ENCODE measurements around the gene AARS2. TPM values are rescaled to one million over a fixed set of nuclear protein-coding genes. Genes with fewer than 3 reads are reported as not detected.

AARS2 gene
- total RNA-seq, 2 donors from 2014 or later: 6.0 to 8.8 TPM

DNA sequence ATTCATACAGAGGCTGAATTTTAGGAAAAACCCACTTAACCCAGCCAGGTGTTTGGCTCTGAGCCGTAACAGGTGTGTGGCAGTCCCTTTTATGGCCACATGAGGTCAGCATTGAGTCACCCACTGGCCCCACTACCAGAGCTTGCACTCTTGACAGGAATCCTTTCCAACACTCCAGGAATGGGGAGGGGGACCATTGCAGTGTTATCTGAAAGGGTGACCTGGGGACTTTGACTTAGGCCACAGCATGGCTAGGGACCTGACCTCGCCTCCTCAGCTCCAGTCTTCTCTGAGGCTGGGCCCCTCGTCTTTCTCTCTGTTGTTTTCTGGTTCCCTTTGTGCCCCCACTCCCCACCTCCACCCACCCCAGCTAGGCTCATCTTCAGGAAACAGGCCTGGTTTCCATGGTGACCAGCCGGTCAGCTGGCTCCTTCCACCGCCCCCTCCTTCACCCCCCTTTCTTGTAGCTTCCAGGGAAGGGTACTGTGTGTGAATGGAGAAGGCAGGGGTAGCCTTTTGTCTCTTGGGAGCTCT is 45.0 kb downstream of the AARS2 start:
- no peak overlapping the region for H3K4me3 ChIP-seq
- H3K9me3 ChIP-seq: no peaks in the 10 kb centered on the region
- H3K27ac ChIP-seq: no peak overlapping the region
- peaks cover 15 to 21% of the 10 kb centered on the region in 2 donors for H3K4me1 ChIP-seq (ENCODE audit: control insufficient read depth in 1 of 2, low read depth in 2 of 2)
- no peak for ATAC-seq (ENCODE audit: insufficient number of reproducible peaks, low FRiP score, low read depth)
- H3K27me3 ChIP-seq (replicated peaks; ENCODE audit: insufficient read depth): peaks cover 4% of the 10 kb centered on the region
- no peak for DNase-seq (ENCODE audit: low spot score)
- TF ChIP-seq, protein P1, sequence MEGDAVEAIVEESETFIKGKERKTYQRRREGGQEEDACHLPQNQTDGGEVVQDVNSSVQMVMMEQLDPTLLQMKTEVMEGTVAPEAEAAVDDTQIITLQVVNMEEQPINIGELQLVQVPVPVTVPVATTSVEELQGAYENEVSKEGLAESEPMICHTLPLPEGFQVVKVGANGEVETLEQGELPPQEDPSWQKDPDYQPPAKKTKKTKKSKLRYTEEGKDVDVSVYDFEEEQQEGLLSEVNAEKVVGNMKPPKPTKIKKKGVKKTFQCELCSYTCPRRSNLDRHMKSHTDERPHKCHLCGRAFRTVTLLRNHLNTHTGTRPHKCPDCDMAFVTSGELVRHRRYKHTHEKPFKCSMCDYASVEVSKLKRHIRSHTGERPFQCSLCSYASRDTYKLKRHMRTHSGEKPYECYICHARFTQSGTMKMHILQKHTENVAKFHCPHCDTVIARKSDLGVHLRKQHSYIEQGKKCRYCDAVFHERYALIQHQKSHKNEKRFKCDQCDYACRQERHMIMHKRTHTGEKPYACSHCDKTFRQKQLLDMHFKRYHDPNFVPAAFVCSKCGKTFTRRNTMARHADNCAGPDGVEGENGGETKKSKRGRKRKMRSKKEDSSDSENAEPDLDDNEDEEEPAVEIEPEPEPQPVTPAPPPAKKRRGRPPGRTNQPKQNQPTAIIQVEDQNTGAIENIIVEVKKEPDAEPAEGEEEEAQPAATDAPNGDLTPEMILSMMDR (IDR thresholded peaks at IDR 0.05): peak; percentile 90
- no peaks in the 10 kb centered on the region for H3K36me3 ChIP-seq

DNA sequence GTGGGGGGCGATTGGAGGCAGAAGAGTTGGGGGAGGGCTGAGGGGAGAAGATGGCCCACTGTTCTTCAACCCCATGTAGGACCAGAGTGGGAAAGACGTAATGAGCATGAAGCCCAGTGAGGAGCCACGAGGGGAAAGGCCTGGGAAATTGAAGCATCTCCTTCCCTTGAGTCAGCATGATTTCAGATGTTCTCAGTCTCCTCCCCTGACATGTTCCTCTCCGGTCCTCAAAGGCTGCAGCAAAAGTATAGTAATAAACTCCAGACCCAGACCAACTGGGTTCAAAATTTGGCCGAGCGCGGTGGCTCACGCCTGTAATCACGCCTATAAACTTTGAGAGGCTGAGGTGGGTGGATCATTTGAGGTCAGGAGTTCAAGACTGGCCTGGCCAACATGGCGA is 45.9 kb downstream of the AARS2 start:
- no peak for ATAC-seq (ENCODE audit: insufficient number of reproducible peaks, low FRiP score, low read depth)
- H3K27ac ChIP-seq: no peak overlapping the region
- H3K9me3 ChIP-seq: no peaks in the 10 kb centered on the region
- no peak for DNase-seq (ENCODE audit: low spot score)
- H3K36me3 ChIP-seq: no peaks in the 10 kb centered on the region
- peaks cover 25 to 30% of the 10 kb centered on the region in 2 donors for H3K4me1 ChIP-seq (ENCODE audit: control insufficient read depth in 1 of 2, low read depth in 2 of 2)
- TF ChIP-seq, protein P1 (IDR thresholded peaks at IDR 0.05): no peak
- peaks cover 4% of the 10 kb centered on the region for H3K27me3 ChIP-seq (replicated peaks; ENCODE audit: insufficient read depth)
- H3K4me3 ChIP-seq: no peak overlapping the region

DNA sequence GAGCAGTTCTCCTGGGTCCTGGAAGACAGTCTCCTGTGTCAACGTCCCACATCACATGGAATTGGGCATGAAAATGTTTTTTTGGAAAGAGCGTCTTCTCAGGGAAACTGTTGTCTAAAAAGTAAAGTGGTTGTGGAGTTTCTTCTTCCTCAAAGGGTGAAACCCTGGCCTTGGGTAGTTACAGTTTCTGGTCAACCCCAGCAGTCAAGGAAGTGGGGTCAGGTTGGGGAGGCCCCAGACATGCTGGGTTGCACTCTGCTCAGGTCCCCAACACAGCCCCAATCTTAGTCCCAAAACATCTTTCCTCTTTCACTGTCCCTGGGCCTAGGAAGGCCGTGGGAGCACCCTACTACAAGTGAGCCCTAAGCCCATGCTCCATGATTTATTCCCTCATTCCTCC is 46.8 kb downstream of the AARS2 start:
- no peak overlapping the region for H3K27ac ChIP-seq
- H3K36me3 ChIP-seq: no peaks in the 10 kb centered on the region
- H3K4me1 ChIP-seq (ENCODE audit: control insufficient read depth in 1 of 2, low read depth in 2 of 2): peaks cover 27 to 31% of the 10 kb centered on the region in 2 donors
- peaks cover 4% of the 10 kb centered on the region for H3K27me3 ChIP-seq (replicated peaks; ENCODE audit: insufficient read depth)
- no peaks in the 10 kb centered on the region for H3K9me3 ChIP-seq
- no peak overlapping the region for H3K4me3 ChIP-seq
- DNase-seq (ENCODE audit: low spot score) (no peak), ATAC-seq (ENCODE audit: insufficient number of reproducible peaks, low FRiP score, low read depth) (no peak)
- TF ChIP-seq, protein P1 (IDR thresholded peaks at IDR 0.05): no peak

DNA sequence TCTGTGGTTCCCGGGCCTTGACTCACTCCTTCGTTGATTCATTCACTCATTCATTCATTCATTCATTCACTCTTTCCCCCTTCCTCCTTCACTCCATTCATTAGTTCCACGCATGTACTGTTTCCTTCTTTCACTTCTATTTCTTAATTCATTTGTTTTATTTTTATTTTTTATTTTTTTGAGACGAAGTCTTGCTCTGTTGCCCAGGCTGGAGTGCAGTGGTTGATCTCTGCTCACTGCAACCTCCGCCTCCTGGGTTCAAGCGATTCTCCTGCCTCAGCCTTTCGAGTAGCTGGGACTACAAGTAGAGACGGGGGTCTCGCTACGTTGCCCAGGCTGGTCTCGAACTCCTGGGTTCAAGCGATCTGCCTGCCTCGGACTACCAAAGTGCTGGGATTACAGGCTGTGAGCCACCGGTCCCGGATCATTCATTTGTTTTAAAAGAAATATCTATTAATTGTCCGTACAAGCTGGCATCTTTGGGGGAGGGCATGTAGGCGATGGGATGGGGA is 47.4 kb downstream of the AARS2 start:
- no peaks in the 10 kb centered on the region for H3K36me3 ChIP-seq
- TF ChIP-seq, protein P1 (IDR thresholded peaks at IDR 0.05): no peak
- H3K27me3 ChIP-seq (replicated peaks; ENCODE audit: insufficient read depth): peaks cover 4% of the 10 kb centered on the region
- H3K4me1 ChIP-seq (ENCODE audit: control insufficient read depth in 1 of 2, low read depth in 2 of 2): peaks cover 27 to 31% of the 10 kb centered on the region in 2 donors
- no peak overlapping the region for H3K27ac ChIP-seq
- DNase-seq (ENCODE audit: low spot score) (no peak), ATAC-seq (ENCODE audit: insufficient number of reproducible peaks, low FRiP score, low read depth) (no peak)
- H3K4me3 ChIP-seq: peak overlapping the region; percentile 91
- H3K9me3 ChIP-seq: no peaks in the 10 kb centered on the region

DNA sequence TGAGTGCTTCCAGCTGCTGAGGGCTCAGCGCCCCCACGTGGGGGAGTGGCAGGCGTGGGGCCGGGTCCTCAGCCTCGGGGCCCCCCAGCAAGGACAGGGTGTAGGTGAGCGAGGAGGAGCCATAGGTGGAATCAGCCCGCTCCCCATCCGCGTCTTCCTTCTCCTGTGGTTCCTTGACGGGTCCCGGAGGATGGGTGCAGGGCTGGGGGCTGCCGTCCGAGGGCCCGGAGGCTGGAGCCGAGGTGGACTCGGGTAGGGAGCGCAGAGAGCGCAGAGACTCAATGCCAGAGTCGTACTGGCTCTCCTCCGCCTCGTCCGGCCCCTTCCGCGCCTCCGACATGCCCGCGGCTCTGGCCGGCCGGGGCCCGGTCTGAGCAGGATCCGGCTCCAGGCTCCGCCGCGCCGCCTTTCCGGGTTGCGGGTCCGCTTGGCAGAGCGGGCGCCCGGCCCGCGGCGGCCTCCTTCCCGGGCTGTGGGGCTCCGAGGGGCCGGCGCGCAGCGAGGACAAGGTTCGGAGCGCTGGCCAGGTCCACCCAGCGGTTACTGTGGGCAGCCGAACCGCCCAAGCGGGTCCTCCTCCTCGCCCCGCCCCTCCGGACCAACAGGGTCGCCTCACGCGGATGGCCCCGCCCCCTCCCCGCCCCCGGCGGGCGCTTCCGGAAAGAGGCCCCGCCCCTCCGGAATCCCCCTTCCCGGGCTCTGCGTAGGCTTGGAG is 48.0 kb downstream of the AARS2 start, which contains the start of gene NFKBIE:
Gene NFKBIE, minus strand, starts transcription at position 545 of the 715 bp plus-strand sequence. Its CDS starts 205 bp downstream, at position 340.
- TF ChIP-seq, protein P1 (IDR thresholded peaks at IDR 0.05): no peak
- ATAC-seq (ENCODE audit: insufficient number of reproducible peaks, low FRiP score, low read depth): peak; percentile 85
- Histone ChIP-seq H3K27me3 (replicated peaks; ENCODE audit: insufficient read depth) (peaks cover 4% of the 10 kb centered on the region), H3K36me3 (no peaks in the 10 kb centered on the region), H3K4me1 (ENCODE audit: control insufficient read depth in 1 of 2, low read depth in 2 of 2) (peaks cover 27 to 31% of the 10 kb centered on the region in 2 donors), H3K27ac (peak within 1 kb of the TSS; percentile 21 to 80), H3K9me3 (no peaks in the 10 kb centered on the region), H3K4me3 (peak within 1 kb of the TSS; percentile 91)
- DNase-seq (ENCODE audit: low spot score): peak; percentile 83

Measured in thoracic aorta (tissue), 2 donors.